H9 (cell line): ENCODE measurements around the gene NME5. TPM values are rescaled to one million over a fixed set of nuclear protein-coding genes. Genes with fewer than 3 reads are reported as not detected.

Experiments used
- DNase-seq: peaks from one replicate; pipeline ENCODE4 v3.0.0-alpha.2; 2017
- H2AFZ ChIP-seq: one replicate; pipeline ENCODE4 v1.6.1; 2013; ENCODE audit warnings: mild to moderate bottlenecking, low read length, control low read depth, moderate library complexity
- H2AK5ac ChIP-seq: 2 replicates; pipeline ENCODE4 v1.6.1; 2013; ENCODE audit warnings: low read length, control low read depth, mixed read lengths; ENCODE audit not compliant: insufficient read length
- H2BK120ac ChIP-seq: one replicate; pipeline ENCODE4 v1.6.1; 2013; ENCODE audit warnings: low read depth, mild to moderate bottlenecking, low read length, control low read depth, inconsistent platforms; ENCODE audit not compliant: poor library complexity, severe bottlenecking
- H2BK12ac ChIP-seq: 2 replicates; pipeline ENCODE4 v1.6.1; 2013; ENCODE audit warnings: low read length, control low read depth, mixed read lengths, low read depth; ENCODE audit not compliant: insufficient read length
- H2BK15ac ChIP-seq: 2 replicates; pipeline ENCODE4 v1.6.1; 2013; ENCODE audit warnings: low read depth, low read length, control low read depth
- H2BK20ac ChIP-seq: one replicate; pipeline ENCODE4 v1.6.1; 2013; ENCODE audit warnings: low read depth, mild to moderate bottlenecking, low read length, control low read depth, inconsistent platforms; ENCODE audit not compliant: poor library complexity, severe bottlenecking
- H2BK5ac ChIP-seq: 2 replicates; pipeline ENCODE4 v1.6.1; 2013; ENCODE audit warnings: low read length, control low read depth, mixed read lengths; ENCODE audit not compliant: insufficient read length
- H3K14ac ChIP-seq: 2 replicates; pipeline ENCODE4 v1.6.1; 2013; ENCODE audit warnings: low read length, control low read depth; ENCODE audit not compliant: insufficient read depth
- H3K18ac ChIP-seq: 2 replicates; pipeline ENCODE4 v1.6.1; 2013; ENCODE audit warnings: low read depth, mild to moderate bottlenecking, mixed read lengths, low read length, control low read depth; ENCODE audit not compliant: insufficient read length
- H3K23ac ChIP-seq: 2 replicates; pipeline ENCODE4 v1.6.1; 2013; ENCODE audit warnings: low read length, control low read depth, mixed read lengths, low read depth; ENCODE audit not compliant: insufficient read length
- H3K23me2 ChIP-seq: 2 replicates; pipeline ENCODE4 v1.6.1; 2013; ENCODE audit warnings: low read depth, mild to moderate bottlenecking, mixed read lengths, low read length, control low read depth; ENCODE audit not compliant: insufficient read length, poor library complexity, severe bottlenecking
- H3K27ac ChIP-seq: 2 replicates; pipeline ENCODE4 v1.5.1; 2013; ENCODE audit warnings: low read length, control low read depth, mixed read lengths, low read depth; ENCODE audit not compliant: insufficient read length
- H3K27me3 ChIP-seq: 2 replicates; pipeline ENCODE4 v1.6.1; 2013; ENCODE audit warnings: low read length, control low read depth, inconsistent platforms; ENCODE audit not compliant: insufficient read depth
- H3K4ac ChIP-seq: 2 replicates; pipeline ENCODE4 v1.6.1; 2013; ENCODE audit warnings: low read depth, mild to moderate bottlenecking, control low read depth, inconsistent platforms, low read length, moderate library complexity
- H3K4me1 ChIP-seq: 2 replicates; pipeline ENCODE4 v1.6.1; 2013; ENCODE audit warnings: low read length, control low read depth, inconsistent platforms; ENCODE audit not compliant: insufficient read depth
- H3K4me2 ChIP-seq: 2 replicates; pipeline ENCODE4 v1.6.1; 2013; ENCODE audit warnings: low read length, control low read depth, mixed read lengths; ENCODE audit not compliant: insufficient read length, insufficient read depth
- H3K56ac ChIP-seq: 2 replicates; pipeline ENCODE4 v1.6.1; 2013; ENCODE audit warnings: low read depth, mild to moderate bottlenecking, mixed read lengths, low read length, control low read depth; ENCODE audit not compliant: insufficient read length
- H3K79me1 ChIP-seq: 2 replicates; pipeline ENCODE4 v1.6.1; 2013; ENCODE audit warnings: low read depth, mild to moderate bottlenecking, moderate library complexity, low read length, control low read depth, inconsistent platforms; ENCODE audit not compliant: insufficient read depth, poor library complexity, severe bottlenecking
- H3K79me2 ChIP-seq: 2 replicates; pipeline ENCODE4 v1.6.1; 2013; ENCODE audit warnings: low read length, control low read depth, inconsistent platforms; ENCODE audit not compliant: insufficient read depth
- H3K9ac ChIP-seq: 2 replicates; pipeline ENCODE4 v1.6.1; 2013; ENCODE audit warnings: low read length, control low read depth, mixed read lengths; ENCODE audit not compliant: insufficient read length; ENCODE audit errors: extremely low read depth
- H3K9me3 ChIP-seq: one replicate; pipeline ENCODE4 v1.6.1; 2013; ENCODE audit warnings: low read depth, low read length, inconsistent platforms; ENCODE audit not compliant: control insufficient read depth
- H3T11ph ChIP-seq: one replicate; pipeline ENCODE4 v1.6.1; 2013; ENCODE audit warnings: mild to moderate bottlenecking, low read length, control low read depth, inconsistent platforms
- H4K20me1 ChIP-seq: one replicate; pipeline ENCODE4 v1.6.1; 2013; ENCODE audit not compliant: control insufficient read depth, insufficient read length, insufficient read depth
- H4K5ac ChIP-seq: 2 replicates; pipeline ENCODE4 v1.6.1; 2013; ENCODE audit warnings: low read depth, mild to moderate bottlenecking, mixed read lengths, low read length, control low read depth; ENCODE audit not compliant: insufficient read length
- H4K8ac ChIP-seq: replicated peaks from 2 replicates; pipeline ENCODE4 v1.6.1; 2013; ENCODE audit warnings: low read length, control low read depth, mixed read lengths, low read depth; ENCODE audit not compliant: insufficient read length
- H4K91ac ChIP-seq: 2 replicates; pipeline ENCODE4 v1.6.1; 2013; ENCODE audit warnings: low read depth, mild to moderate bottlenecking, moderate library complexity, mixed read lengths, low read length, control low read depth; ENCODE audit not compliant: insufficient read length
- H3K27ac Mint-ChIP-seq, 3 experiments: 2 replicates in 2 of 3; 3 replicates in 1 of 3; pipeline ENCODE4 v1.8.0; 2020 to 2021; ENCODE audit warnings: mixed read lengths in 3 of 3, mild to moderate bottlenecking in 1 of 3, moderate library complexity in 1 of 3
- H3K27me3 Mint-ChIP-seq: 2 replicates; pipeline ENCODE4 v1.8.0; 2021; ENCODE audit warnings: low read depth, mild to moderate bottlenecking, moderate library complexity, mixed read lengths
- H3K36me3 Mint-ChIP-seq, 3 experiments: 2 replicates in 2 of 3; 3 replicates in 1 of 3; pipeline ENCODE4 v1.8.0; 2020 to 2021; ENCODE audit warnings: low read depth in 3 of 3, mixed read lengths in 3 of 3; ENCODE audit not compliant: insufficient read depth in 1 of 3
- H3K4me1 Mint-ChIP-seq, 2 experiments: 2 replicates each; pipeline ENCODE4 v1.8.0; 2020; ENCODE audit warnings: mixed read lengths in 2 of 2
- H3K4me3 Mint-ChIP-seq, 2 experiments: 2 replicates in 1 of 2; 3 replicates in 1 of 2; pipeline ENCODE4 v1.8.0; 2020 to 2021; ENCODE audit warnings: mild to moderate bottlenecking in 2 of 2, mixed read lengths in 2 of 2, moderate library complexity in 1 of 2
- H3K9me3 Mint-ChIP-seq, 2 experiments: 2 replicates in 1 of 2; 3 replicates in 1 of 2; pipeline ENCODE4 v1.8.0; 2020; ENCODE audit warnings: mild to moderate bottlenecking in 2 of 2, mixed read lengths in 2 of 2, moderate library complexity in 1 of 2
- CTCF ChIP-seq: fragments of 200-600 bp; sonication (generic); conservative IDR thresholded peaks from 3 replicates; pipeline ENCODE4 v1.8.0; 2021; ENCODE audit warnings: antibody characterized with exemption, mild to moderate bottlenecking
- WGBS: extraction: QIAGEN DNeasy Blood & Tissue Kit; methylation state at CpG from one replicate; pipeline ENCODE4 v1.1.7; 2013; ENCODE audit warnings: missing lambda C conversion rate, low lambda C conversion rate, mixed read lengths; ENCODE audit not compliant: insufficient read length; ENCODE audit errors: extremely low coverage; 5-methylcytosine and 5-hydroxymethylcytosine counted together
- total RNA-seq: library from RNA; stranded (reverse); gene quantifications from 2 replicates; pipeline ENCODE4 v1.2.1, GENCODE V29; 2021

The NME5 gene
- total RNA-seq, 1 experiment from 2014 or later: 0.96 TPM

GRCh38 chr5:138132543-138132942, 6.7 kb downstream of the NME5 start:
- Histone ChIP-seq H2BK12ac (no peak overlapping the region), H3K4me2 (no peak overlapping the region), H3K14ac (no peak overlapping the region), H3K23ac (no peak overlapping the region), H2BK20ac (no peak overlapping the region), H3K4ac (no peak overlapping the region), H3K23me2 (no peaks in the 10 kb centered on the region), H3K79me1 (no peaks in the 10 kb centered on the region), H2BK120ac (no peak overlapping the region), H3K27me3 (no peaks in the 10 kb centered on the region), H3K9ac (no peak overlapping the region), H4K8ac (no peak overlapping the region), H3T11ph (no peak overlapping the region), H3K4me1 (no peaks in the 10 kb centered on the region), H3K27ac (no peak overlapping the region), H2AK5ac (no peak overlapping the region), H2BK15ac (no peak overlapping the region), H2AFZ (no peak overlapping the region), H4K91ac (no peak overlapping the region), H3K56ac (no peak overlapping the region), H4K20me1 (no peaks in the 10 kb centered on the region), H3K18ac (no peak overlapping the region), H4K5ac (no peak overlapping the region), H3K9me3 (no peaks in the 10 kb centered on the region), H2BK5ac (no peak overlapping the region), H3K79me2 (no peaks in the 10 kb centered on the region)
- no peaks in the 10 kb centered on the region; a peak in 1 of 5 replicates for H3K9me3 Mint-ChIP-seq
- DNase-seq: no peak
- no peak overlapping the region; a peak in 1 of 5 replicates for H3K4me3 Mint-ChIP-seq
- H3K27me3 Mint-ChIP-seq: peaks cover 5% of the 10 kb centered on the region; the same call in 1 of the 2 replicates
- H3K27ac Mint-ChIP-seq: no peak overlapping the region
- no peak for TF ChIP-seq CTCF
- no CpG with 5 or more reads among the region's 7 CpGs for WGBS
- peaks cover 2% of the 10 kb centered on the region in 2 experiments; a peak in 3 of 4 replicates for H3K4me1 Mint-ChIP-seq
- no peaks in the 10 kb centered on the region for H3K36me3 Mint-ChIP-seq
